ENCODE results near the gene TMEM72. TPM values are rescaled to one million over a fixed set of nuclear protein-coding genes. Genes with fewer than 3 reads are reported as not detected.
"Not testable (repeated sequence)": the region's sequence is repeated elsewhere in the genome, so short reads cannot be mapped to it uniquely, and the experiment has no call there.

The TMEM72 gene
- polyA plus RNA-seq (2013, experiment 1 of 2; ENCODE audit: insufficient read length), result not detected
- polyA plus RNA-seq (2013, experiment 2 of 2; ENCODE audit: insufficient read length), result not detected

DNA sequence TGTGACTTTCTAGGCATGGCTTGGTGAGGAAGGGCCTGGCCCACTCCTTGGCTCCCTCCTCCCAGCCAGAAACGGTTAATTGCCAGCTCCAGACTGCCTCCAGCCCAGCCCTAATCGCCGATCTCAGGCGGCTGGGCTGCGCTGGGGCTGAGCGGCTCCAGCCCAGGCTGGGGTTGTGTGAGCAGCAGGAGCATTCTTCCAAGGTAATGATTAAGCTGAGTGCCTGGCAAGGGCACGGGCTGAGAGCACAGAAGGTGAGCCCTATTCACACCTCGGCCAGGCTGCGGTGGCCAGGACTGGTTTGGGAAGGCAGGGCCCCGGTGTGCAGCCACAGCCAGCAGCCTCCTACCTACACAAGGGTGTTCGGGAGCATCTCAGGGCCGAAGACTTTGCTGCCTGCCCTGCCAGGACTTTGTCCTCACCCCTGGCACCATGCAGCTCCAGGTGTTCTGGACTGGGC is at the start of gene TMEM72:
TSS of gene TMEM72 (plus strand) at position 257 of the 460 bp plus-strand sequence. CDS start at position 433, 176 bp downstream.
- no peak for DNase-seq

DNA sequence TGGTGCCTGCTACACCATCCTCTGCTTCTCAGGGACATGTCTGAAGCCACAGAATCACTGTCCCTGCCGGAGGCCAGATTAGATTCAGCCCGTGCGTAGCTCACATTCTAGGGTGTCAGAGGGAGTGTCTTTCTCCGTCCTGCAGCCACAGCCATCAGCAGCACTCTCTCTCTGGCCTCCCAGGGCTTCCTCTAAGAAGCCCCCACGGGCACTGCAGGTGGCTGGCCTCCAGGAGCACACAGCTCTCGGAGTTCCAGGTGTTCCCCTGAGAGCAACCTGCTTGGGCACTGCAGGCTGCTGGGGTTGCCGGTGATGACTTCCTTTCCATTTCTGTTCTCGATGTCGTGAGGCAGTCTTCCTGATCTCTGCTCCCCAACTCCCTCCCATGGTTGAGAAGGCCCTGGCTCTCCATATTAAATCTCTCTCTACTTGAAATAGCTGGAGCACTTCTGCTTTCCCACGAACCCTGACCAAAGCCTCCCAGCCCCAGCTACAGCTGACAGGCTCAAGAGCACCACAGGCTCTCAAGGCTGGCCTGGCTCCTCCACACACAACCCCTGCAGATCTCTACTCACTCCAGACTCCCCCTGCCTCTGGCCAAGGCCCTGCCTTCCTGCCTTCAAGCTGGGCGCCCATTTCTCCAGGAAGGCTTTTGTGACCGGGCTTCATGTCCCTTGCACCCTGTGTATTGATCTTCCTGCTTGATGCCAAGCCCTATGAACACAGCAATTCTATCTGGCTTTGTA is 49.0 kb upstream of the TMEM72 start:
- DNase-seq, result no peak

DNA sequence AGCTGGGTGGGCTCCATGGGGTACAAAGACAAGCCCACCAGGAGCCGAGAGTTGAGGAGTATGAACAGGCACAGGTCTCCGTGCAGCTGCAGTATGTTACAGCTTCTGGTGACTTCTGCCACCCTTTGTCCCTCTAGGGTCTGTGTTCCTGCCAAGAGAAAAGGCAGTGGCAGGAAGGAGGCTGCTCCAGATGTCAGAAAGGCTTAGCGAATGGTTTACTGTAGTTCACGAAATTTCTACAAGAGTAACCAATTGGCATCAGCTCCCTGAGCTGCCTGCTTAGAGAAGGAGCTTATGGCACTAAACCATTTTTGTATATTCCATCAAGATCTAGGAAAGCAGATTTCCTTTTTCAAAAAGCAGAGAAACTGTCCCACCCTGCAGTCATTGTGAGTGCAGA is 48.2 kb upstream of the TMEM72 start:
- no peak for DNase-seq

DNA sequence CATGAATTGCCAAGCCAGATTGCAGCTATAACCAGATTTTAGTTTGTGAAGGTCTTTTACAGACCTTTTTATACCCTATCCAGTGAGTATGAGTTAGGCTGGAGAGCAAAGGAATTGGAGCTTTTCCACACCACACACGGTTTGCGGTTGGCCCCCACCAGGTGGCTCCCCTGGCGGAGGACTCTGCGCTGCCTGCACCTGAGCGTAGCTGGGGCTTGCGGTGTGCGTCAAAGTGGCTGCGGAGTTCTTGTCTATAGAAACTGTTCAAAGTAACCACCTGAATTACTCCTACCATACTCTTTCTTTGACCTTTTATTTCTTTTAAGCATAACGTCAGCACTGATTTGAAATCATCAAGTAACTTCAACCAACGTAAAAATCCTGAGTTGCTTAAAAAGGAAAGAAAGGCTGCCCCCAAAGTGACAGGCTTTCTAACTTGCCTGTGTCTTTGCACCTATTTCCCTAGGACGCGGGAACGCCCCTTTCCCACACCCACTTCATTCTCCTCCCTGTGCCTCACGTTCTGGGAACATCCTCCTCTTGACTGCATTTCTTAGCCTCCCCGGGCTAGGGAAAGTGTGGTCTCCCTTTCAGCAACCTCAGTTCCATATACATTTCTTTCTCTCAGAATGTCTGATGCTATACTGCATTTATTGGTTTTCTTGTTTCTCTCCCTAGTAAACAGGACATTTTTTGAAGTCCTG is 47.6 kb upstream of the TMEM72 start:
- DNase-seq, result no peak

DNA sequence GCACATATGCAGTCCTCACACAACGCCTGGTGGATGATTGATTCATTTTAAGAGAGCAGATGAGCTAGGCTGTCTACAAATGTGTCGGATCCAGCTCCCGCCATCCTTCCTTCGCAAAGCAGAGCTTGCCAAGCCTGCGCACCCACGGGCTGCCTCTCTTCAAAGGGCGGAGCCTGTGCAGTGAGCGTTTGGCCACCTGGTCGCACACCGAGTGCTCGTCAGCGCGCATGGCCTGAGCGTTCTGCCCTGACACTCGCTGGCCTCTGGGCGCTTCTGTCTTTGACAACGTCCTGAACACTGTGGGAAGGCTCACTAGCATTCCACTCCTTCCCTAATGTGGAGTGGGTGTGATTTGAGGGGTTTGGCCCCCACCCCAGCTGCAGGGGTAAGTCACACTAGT is 47.1 kb upstream of the TMEM72 start:
- no peak for DNase-seq

DNA sequence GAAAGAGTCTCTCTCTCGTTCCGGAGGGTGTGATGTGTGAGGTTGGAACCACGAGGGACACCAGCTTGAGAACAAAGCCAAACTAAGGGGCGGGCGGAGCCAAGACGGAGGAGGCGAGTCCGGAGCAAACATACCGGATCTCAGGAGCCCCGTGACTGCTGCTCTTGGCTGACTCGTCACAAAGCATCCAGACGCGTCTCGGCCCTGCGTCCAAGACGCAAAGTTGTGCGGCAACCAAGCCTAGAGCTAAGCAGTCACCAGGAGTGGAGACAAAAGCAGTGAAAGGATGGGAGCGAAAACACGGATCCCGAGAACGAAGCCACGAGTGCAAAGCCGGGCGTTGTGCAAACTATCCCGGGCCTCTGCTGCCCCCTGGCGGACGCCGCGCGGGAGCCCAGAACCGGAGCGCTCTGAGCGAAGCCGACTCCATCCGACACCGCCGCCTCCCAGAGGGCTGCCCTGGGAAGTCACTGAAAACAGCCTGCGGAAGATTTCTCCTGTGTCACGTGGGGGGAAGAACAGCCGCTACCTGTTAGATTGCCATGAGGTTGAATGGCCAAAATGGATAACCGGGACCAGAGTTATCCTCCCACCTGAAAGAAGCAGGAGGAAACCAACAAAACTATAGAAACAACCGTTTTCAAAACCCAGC is 46.4 kb upstream of the TMEM72 start:
- peak; percentile 88 for DNase-seq

DNA sequence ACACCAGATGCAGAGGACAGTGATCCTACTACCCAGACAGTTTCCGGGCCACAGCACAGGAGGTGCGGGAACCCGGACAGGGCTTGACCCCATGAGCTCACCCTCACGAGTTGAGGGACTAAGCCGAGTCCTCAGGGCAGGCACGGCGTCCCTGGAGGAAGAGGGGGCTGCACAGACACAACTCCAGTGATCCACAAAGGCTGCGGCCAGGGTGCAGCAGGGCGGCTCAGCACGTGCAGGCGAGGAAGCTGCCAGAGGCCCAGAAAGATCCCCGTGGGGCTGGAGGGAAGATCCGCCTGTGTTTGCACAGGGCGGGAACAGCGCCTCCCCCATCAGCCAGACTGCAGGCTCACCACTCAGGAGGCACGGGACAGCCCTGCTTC is 45.9 kb upstream of the TMEM72 start:
- DNase-seq, result no peak

DNA sequence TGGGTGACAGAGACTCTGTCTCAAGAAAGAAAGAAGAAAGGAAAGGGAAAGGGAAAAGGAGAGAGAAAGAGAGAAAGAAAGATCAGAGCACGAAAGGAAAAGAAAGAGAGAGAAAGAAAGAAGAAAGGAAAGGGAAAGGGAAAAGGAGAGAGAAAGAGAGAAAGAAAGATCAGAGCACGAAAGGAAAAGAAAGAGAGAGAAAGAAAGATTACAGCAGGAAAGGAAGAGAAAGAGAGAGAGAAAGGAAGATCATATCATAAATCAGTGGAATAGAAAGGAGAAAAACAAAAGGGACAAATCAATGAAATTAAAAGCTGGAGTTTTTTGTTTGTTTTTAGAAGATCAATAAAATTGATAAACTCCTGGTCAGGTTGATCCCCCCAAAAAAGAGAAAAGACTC is 44.8 kb upstream of the TMEM72 start:
- not testable (repeated sequence) for DNase-seq

DNA sequence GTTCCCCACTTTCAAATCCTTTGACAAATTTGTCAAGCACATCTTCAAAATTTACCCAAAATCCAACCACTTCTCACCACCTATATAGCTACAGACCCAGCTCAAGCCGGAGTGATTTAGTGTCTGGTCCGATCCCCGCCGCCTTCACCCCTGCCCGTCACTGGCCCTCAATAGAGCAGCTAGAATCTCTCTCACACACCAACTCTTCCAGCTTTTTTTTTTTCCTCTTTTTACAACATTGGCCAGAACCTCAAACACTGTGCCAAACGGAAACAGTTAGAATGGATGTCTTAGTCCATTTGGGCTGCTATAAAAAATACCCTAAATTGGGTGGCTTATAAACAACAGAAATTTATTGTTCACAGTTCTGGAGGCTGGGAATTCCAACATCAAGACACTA is 41.1 kb upstream of the TMEM72 start:
- DNase-seq, result no peak

DNA sequence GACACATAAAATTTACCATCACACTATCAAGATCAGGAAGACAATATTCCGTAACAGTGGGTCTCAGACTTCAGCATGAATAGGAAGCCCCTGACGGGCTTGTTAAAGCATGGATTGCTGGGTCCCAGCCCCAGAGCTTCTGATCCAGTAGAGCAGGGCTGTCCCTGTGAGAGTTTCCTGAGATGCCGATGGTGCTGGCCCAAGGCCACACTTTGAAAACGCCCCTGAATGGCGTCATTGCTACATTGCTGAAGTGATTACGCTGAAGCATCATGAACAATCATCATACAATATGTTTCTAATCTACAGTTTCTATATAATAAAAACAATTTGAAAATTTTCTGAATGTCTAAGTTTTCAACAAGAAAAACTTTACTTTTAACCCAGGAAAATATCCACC is 38.0 kb upstream of the TMEM72 start:
- peak; percentile 78 for DNase-seq

DNA sequence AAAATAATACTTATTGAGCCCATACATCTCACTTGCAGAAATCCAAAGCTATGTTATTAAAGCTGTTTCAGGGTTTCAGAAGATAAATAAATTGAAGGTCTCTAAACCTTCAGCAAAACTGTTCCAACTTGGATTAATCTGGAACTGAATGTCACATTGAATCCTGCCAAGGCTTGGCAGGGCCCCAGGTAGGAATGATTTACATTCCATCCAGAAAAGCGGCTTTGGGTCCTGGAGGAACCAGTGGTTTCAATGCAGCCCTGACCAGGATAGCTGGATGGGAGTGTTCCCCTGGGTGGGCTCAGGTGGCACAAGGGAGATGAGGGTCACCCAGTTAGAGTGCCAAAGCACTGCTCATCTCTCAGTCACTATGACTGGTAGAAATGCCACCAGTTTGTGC is 37.0 kb upstream of the TMEM72 start:
- peak; percentile 35 for DNase-seq

DNA sequence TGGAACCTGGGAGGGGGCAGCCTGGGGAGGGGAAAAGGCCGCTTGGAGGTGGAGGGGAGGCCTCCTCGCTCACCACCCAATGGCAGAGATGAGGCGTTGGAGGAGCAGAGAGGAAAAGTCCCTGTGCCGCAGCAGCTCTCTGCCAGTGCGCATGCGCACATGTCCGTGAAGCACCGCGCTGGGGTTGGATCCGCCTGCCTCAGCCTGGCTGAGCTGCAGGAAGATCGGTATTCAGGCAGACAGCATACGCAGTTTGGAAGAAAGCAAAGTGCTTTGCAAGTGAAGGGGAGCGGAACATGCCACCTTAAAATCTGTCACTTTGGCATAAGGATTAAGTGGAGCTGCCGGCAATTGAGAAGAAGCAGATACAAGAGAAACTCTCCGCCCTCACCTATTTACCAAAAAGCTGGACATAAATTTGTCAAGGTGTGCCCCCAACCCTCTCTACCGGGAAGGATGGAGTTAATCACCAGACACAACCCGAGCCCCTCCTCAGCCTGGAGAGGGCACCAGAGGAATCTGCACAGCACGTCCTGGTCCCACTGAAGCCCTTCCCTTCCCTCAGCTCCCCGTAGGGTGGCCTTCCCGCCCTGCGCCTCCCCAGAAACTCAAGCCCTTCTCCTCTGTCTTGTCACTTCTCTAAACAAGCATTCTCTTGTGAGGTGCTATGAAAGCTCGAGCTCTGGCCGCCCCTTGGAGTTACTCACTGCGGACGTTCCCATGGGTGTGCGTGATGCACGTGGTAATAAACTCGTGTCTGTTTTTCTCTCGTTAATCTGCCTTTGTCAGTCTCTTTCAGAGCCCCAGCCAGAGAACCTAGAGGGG is 32.2 kb upstream of the TMEM72 start:
- DNase-seq, result peak; percentile 83

DNA sequence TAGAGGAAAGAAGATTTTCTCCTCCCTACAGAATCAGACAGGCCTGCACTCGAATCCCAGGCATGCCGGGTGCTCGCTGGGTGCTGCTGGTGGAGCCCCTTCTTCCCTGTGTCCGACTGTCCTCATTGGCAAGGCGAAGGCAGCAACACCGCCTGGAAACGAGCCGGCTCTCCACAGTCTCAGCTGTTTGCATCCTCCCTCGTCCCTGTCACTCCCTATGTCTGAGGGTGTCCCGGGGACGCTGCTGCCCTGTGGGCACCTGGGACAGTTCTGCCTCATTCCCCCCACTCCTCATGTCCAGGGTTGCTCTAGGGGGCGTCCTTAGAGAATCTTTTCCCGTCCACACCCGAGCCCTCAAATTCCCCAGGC is 31.6 kb upstream of the TMEM72 start:
- DNase-seq, result no peak

DNA sequence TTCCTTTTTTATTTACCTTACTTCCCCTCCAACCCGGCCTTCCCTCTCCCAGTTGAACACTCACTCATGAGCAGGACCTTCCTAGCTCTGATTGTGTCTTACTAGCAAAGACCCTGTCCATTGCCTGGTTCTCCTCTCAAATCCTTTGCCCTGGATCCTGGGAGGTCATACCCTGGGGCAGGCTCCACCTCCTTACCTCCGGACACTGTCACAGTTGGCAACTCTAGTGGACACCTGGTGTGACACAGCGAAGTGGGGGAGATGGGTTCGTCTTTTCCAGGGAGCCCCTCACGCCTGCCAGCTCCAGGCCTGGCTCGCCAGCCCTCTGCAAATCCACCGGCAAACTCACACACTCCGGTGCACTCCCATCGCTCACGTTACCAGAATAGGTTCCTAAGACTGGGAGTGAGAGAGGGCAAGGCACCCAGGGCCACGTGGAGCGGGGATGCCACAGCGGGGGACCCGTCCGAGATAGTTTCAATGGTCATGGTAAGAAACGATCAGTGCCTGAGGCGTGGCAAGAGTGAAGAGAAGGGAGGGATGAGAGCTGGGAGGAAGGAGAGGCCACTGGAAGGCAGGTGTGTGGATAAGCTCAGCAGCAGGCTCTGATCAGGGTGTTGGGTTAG is 30.9 kb upstream of the TMEM72 start:
- DNase-seq, result no peak

DNA sequence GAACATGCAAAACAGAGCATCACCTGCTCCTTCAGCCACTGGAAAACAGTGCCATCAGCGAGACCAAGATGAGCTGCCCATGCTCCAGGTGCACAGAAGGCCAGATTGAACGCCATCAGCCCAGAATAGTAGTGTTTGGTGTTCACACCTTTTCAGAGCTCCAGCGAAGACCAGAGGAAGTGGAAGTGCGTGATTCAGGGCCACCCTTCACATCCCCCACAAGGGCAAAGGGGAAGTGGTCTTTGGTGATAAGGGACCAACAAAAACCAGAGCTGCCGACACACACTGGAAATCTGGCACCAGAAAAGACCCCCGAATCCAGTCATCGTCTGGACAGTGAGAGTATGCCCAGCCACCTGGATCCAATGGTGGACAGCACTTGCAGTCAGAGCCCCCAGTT is 29.5 kb upstream of the TMEM72 start:
- no peak for DNase-seq

DNA sequence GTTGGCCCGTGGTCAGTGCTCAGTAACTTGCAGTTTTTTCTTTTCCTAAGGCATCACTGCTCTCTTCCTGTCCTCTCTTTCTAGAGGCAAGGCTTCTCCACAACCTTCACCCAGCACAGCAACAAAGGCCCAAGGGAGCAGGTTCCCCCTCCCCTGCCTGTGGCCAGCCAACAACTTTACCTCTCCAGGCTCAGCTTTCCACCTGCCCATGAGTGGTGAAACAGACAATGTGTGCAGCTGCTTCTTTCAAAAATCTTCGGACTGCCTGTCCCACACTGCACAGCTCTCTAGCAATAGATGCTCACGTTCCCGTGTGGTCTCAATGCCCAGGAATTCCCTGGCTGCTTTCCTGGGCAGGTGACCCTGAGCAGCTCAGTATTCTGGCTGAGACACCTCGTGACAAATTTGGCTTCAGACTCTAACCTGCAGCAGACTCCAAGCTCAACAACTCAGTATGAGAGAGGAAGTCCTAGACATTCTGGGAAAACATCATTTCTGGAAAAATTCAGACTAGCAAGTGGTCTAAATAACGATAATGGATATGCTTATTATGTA is 28.9 kb upstream of the TMEM72 start:
- DNase-seq, result no peak

DNA sequence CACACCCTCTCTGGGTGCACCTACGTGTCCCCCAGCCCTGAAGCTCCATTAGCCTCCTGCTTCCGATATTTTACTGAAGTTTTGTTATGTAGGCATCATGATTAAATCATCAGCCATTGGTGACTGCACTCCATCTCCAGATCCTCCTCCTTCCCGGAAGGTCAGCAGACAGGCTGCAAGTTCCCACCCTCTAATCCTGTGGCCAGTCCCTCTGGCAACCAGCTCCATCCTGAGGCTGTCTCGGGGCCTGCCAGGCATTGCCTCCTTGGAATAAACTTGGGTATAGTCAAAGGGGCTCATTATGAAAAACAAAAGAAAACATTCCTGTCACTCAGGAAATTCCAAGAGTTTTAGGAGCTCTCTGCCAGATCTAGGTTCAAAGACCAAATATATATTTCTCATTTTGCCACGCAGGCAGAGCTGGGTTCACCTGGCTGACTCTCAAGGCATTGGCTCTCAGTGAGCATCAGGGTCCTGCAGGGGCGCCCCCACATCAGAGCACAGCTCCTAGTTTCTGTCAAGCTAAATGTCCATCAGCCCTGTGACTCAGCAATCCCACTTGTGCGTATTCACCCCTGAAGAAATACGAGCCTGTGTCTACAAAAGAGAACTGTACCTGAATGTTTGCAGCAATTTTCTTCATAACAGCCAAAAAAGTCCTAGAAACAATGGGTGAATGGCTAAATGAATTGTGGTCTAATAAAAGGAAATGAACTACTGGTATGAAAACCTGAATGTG is 27.4 kb upstream of the TMEM72 start:
- DNase-seq, result no peak

DNA sequence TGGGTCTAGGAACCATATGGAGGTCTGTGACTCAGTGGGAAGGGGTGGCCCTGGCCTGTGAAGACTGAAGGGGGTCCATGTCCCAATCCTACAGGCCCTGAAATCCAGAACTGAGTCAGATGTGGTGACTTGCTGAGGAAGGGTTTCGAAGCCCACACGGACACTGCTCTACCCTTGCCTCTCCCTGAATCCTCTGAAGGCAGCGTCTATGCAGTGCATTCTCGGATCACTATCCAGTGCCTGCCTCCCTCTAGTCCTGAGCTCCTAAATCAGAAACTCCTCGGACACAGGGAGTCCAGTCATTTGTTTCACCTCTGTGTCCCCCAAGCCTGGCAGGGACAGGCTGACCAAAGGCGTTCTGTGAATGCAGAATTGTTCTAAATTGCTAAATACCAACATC is 25.4 kb upstream of the TMEM72 start:
- DNase-seq, result no peak

DNA sequence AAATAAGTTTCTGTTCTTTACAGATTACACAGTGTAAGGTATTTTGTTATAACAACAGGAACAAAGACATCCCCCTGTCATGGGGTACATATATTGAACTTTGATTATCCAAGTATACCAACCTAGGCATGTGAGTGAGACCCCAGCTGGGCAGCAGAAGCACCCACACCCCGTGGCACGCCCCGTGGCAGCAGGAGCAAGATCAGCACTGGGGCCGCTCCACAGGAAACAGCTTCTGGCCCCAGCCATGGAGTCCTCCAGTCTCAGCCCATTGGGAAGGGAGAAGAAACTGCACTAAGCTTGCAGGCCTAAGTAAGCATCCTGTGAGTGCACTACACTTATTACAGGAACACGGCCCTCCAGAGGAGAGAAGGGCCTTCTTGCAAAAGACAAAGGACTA is 24.2 kb upstream of the TMEM72 start:
- DNase-seq, result no peak

DNA sequence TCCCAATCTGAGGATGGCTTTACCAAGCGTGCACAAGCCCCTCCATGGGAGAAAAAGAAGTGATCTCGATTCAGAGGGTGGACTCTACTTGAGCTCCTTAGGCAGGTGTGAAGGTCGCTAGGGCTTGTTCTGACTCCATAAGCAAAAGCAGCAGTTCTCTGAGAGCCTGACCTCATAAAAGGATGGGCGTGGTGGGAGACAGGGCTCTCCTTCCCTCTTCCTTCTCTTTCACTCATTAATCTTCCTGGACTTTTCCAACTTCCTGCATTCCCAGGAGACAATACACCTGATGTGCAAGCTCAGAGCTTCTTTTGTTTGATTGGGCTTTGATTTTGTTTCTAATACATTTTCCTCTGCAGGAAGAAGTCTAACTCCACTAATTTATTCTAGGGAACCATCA is 22.3 kb upstream of the TMEM72 start:
- no peak for DNase-seq

DNA sequence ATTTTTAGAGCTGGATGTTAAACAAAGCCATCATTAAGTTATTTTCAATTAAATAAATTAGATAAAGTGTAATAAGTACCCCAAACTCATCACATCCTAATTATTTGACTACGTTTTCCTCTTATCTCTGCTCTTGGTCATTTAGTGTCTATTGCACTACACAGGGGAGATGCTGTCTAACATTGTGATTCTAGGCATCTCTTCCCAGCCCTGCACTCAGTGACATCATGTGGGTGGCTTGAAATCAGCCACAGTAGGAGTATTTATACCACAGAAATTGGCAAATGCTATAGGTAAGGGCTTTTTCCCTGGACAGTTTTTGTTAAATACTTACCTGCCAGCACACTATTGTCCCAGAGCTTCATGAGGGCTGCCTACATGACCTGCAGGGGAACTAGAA is 21.3 kb upstream of the TMEM72 start:
- no peak for DNase-seq

All from fibroblast of skin of back (primary cell).